Measurements from ENCODE around the gene BHMT. TPM values are rescaled to one million over a fixed set of nuclear protein-coding genes. Genes with fewer than 3 reads are reported as not detected.

Gene BHMT
- total RNA-seq, 2 experiments from 2014 or later = not detected

- Mint-ChIP-seq H3K9me3 (no peaks in the 10 kb centered on the region), H3K27ac (no peak overlapping the region), H3K36me3 (no peaks in the 10 kb centered on the region), H3K4me1 (peaks cover 2% of the 10 kb centered on the region), H3K4me3 (no peak overlapping the region), H3K27me3 (peaks cover 30% of the 10 kb centered on the region)
- DNase-seq = no peak
Observed at GRCh38 chr5:79105868-79106267, 5.7 kb upstream of the BHMT start.

GRCh38 chr5:79107020-79107796 is 4.4 kb upstream of the BHMT start:
- Mint-ChIP-seq H3K4me1 (peaks cover 2% of the 10 kb centered on the region), H3K9me3 (no peaks in the 10 kb centered on the region), H3K4me3 (no peak overlapping the region), H3K36me3 (no peaks in the 10 kb centered on the region), H3K27ac (no peak overlapping the region), H3K27me3 (peaks cover 44% of the 10 kb centered on the region)
- no peak for DNase-seq

- H3K36me3 Mint-ChIP-seq = no peaks in the 10 kb centered on the region
- peaks cover 2% of the 10 kb centered on the region for H3K4me1 Mint-ChIP-seq
- no peaks in the 10 kb centered on the region for H3K9me3 Mint-ChIP-seq
- H3K27ac Mint-ChIP-seq = no peak overlapping the region
- peaks cover 52% of the 10 kb centered on the region for H3K27me3 Mint-ChIP-seq
- no peak for DNase-seq
- no peak overlapping the region for H3K4me3 Mint-ChIP-seq
Observed at GRCh38 chr5:79108086-79108485, 3.5 kb upstream of the BHMT start.

GRCh38 chr5:79108792-79109191 is 2.8 kb upstream of the BHMT start:
- Mint-ChIP-seq H3K4me3 (no peak overlapping the region), H3K27ac (no peak overlapping the region), H3K4me1 (peaks cover 2% of the 10 kb centered on the region), H3K27me3 (peaks cover 58% of the 10 kb centered on the region), H3K9me3 (no peaks in the 10 kb centered on the region), H3K36me3 (no peaks in the 10 kb centered on the region)
- DNase-seq = no peak

GRCh38 chr5:79109527-79110492 is 1.8 kb upstream of the BHMT start:
- DNase-seq = peak; percentile 22
- Mint-ChIP-seq H3K4me1 (peaks cover 2% of the 10 kb centered on the region), H3K4me3 (no peak overlapping the region), H3K27ac (no peak overlapping the region), H3K27me3 (peaks cover 57% of the 10 kb centered on the region), H3K9me3 (no peaks in the 10 kb centered on the region), H3K36me3 (no peaks in the 10 kb centered on the region)

GRCh38 chr5:79111960-79112702 is 522 bp downstream of the BHMT start:
- H3K36me3 Mint-ChIP-seq = no peaks in the 10 kb centered on the region
- H3K4me1 Mint-ChIP-seq = peaks cover 2% of the 10 kb centered on the region
- peaks cover 60% of the 10 kb centered on the region for H3K27me3 Mint-ChIP-seq
- H3K9me3 Mint-ChIP-seq = no peaks in the 10 kb centered on the region
- DNase-seq = peak; percentile 6
- H3K4me3 Mint-ChIP-seq = no peak overlapping the region
- no peak overlapping the region for H3K27ac Mint-ChIP-seq

GRCh38 chr5:79112703-79113058 is 1.1 kb downstream of the BHMT start:
- Mint-ChIP-seq H3K36me3 (no peaks in the 10 kb centered on the region), H3K27me3 (peaks cover 60% of the 10 kb centered on the region), H3K4me3 (no peak overlapping the region), H3K4me1 (peaks cover 2% of the 10 kb centered on the region), H3K9me3 (no peaks in the 10 kb centered on the region), H3K27ac (no peak overlapping the region)
- no peak for DNase-seq

GRCh38 chr5:79119486-79119885 is 7.9 kb downstream of the BHMT start:
- H3K9me3 Mint-ChIP-seq = no peaks in the 10 kb centered on the region
- peaks cover 11% of the 10 kb centered on the region for H3K27me3 Mint-ChIP-seq
- H3K27ac Mint-ChIP-seq = no peak overlapping the region
- DNase-seq = no peak
- H3K4me3 Mint-ChIP-seq = no peak overlapping the region
- H3K36me3 Mint-ChIP-seq = no peaks in the 10 kb centered on the region
- no peaks in the 10 kb centered on the region for H3K4me1 Mint-ChIP-seq

- no peaks in the 10 kb centered on the region for H3K36me3 Mint-ChIP-seq
- H3K4me3 Mint-ChIP-seq = no peak overlapping the region
- H3K27me3 Mint-ChIP-seq = peaks cover 8% of the 10 kb centered on the region
- DNase-seq = no peak
- no peak overlapping the region for H3K27ac Mint-ChIP-seq
- H3K9me3 Mint-ChIP-seq = no peaks in the 10 kb centered on the region
- H3K4me1 Mint-ChIP-seq = no peaks in the 10 kb centered on the region
Observed at GRCh38 chr5:79120221-79120620, 8.6 kb downstream of the BHMT start.

- H3K4me3 Mint-ChIP-seq = no peak overlapping the region
- no peak overlapping the region for H3K27ac Mint-ChIP-seq
- no peaks in the 10 kb centered on the region for H3K27me3 Mint-ChIP-seq
- no peaks in the 10 kb centered on the region for H3K36me3 Mint-ChIP-seq
- H3K4me1 Mint-ChIP-seq = no peaks in the 10 kb centered on the region
- H3K9me3 Mint-ChIP-seq = no peaks in the 10 kb centered on the region
- no peak for DNase-seq
Observed at GRCh38 chr5:79122973-79123372, 11.4 kb downstream of the BHMT start.

- no peak for DNase-seq
- H3K9me3 Mint-ChIP-seq = no peaks in the 10 kb centered on the region
- no peaks in the 10 kb centered on the region for H3K27me3 Mint-ChIP-seq
- no peaks in the 10 kb centered on the region for H3K4me1 Mint-ChIP-seq
- no peaks in the 10 kb centered on the region for H3K36me3 Mint-ChIP-seq
- no peak overlapping the region for H3K27ac Mint-ChIP-seq
- no peak overlapping the region for H3K4me3 Mint-ChIP-seq
Observed at GRCh38 chr5:79124607-79125006, 13.0 kb downstream of the BHMT start.

GRCh38 chr5:79130781-79131180 is 19.2 kb downstream of the BHMT start:
- H3K9me3 Mint-ChIP-seq = no peaks in the 10 kb centered on the region
- peaks cover 15% of the 10 kb centered on the region for H3K4me1 Mint-ChIP-seq
- H3K4me3 Mint-ChIP-seq = no peak overlapping the region
- peaks cover 5% of the 10 kb centered on the region for H3K27me3 Mint-ChIP-seq
- H3K36me3 Mint-ChIP-seq = no peaks in the 10 kb centered on the region
- no peak overlapping the region for H3K27ac Mint-ChIP-seq
- no peak for DNase-seq

- Mint-ChIP-seq H3K27me3 (peaks cover 5% of the 10 kb centered on the region), H3K36me3 (no peaks in the 10 kb centered on the region), H3K9me3 (no peaks in the 10 kb centered on the region), H3K4me1 (peaks cover 17% of the 10 kb centered on the region), H3K27ac (peak overlapping the region; percentile 90), H3K4me3 (peak overlapping the region; percentile 76)
- DNase-seq = no peak
Observed at GRCh38 chr5:79133121-79133656, 21.6 kb downstream of the BHMT start.

- DNase-seq = peak; percentile 69
- Mint-ChIP-seq H3K4me3 (peak overlapping the region; percentile 76), H3K27ac (peak overlapping the region; percentile 90), H3K4me1 (peaks cover 17% of the 10 kb centered on the region), H3K36me3 (no peaks in the 10 kb centered on the region), H3K27me3 (peaks cover 5% of the 10 kb centered on the region), H3K9me3 (no peaks in the 10 kb centered on the region)
Observed at GRCh38 chr5:79133657-79134451, 22.2 kb downstream of the BHMT start.
